ENCODE data around the gene COL20A1. TPM values are rescaled to one million over a fixed set of nuclear protein-coding genes. Genes with fewer than 3 reads are reported as not detected.

Gene COL20A1
- total RNA-seq, 3 donors from 2014 or later: not detected

GRCh38 chr20:63274381-63275228, 18.4 kb upstream of the COL20A1 start:
- peak overlapping the region in 1 of 3 donors; percentile 35 for H3K4me3 ChIP-seq

GRCh38 chr20:63275825-63276224, 17.2 kb upstream of the COL20A1 start:
- peaks cover 0 to 12% of the 10 kb centered on the region in 2 donors for H3K4me1 ChIP-seq
- H3K27ac ChIP-seq: no peak overlapping the region

More at GRCh38 chr20:63274381-63275228, 18.4 kb upstream of the COL20A1 start:
- no peak overlapping the region for H3K27ac ChIP-seq
- intact Hi-C loops (cut with DNase I; ENCODE audit: low total_unique reads): no loop called here
- no peaks in the 10 kb centered on the region for H3K9me3 ChIP-seq
- peaks cover 0 to 12% of the 10 kb centered on the region in 2 donors for H3K4me1 ChIP-seq
- H3K27me3 ChIP-seq: no peaks in the 10 kb centered on the region
- no peaks in the 10 kb centered on the region for H3K36me3 ChIP-seq
- no peak for TF ChIP-seq POLR2A (IDR thresholded peaks at IDR 0.05)
- TF ChIP-seq POLR2AphosphoS5 (IDR thresholded peaks at IDR 0.05): no peak
- TF ChIP-seq CTCF (IDR thresholded peaks at IDR 0.05): no peak
- no peak for DNase-seq (ENCODE audit: low spot score in 2 of 2)

GRCh38 chr20:63276956-63277355, 16.0 kb upstream of the COL20A1 start:
- no peak for TF ChIP-seq CTCF (IDR thresholded peaks at IDR 0.05)
- TF ChIP-seq POLR2AphosphoS5 (IDR thresholded peaks at IDR 0.05): no peak
- no peak for TF ChIP-seq POLR2A (IDR thresholded peaks at IDR 0.05)
- Histone ChIP-seq H3K36me3 (no peaks in the 10 kb centered on the region), H3K27ac (no peak overlapping the region), H3K9me3 (no peaks in the 10 kb centered on the region), H3K4me3 (no peak overlapping the region), H3K4me1 (peaks cover 0 to 12% of the 10 kb centered on the region in 2 donors), H3K27me3 (no peaks in the 10 kb centered on the region)
- DNase-seq (ENCODE audit: low spot score in 2 of 2): no peak
- intact Hi-C loops (cut with DNase I; ENCODE audit: low total_unique reads): no loop called here

More at GRCh38 chr20:63275825-63276224, 17.2 kb upstream of the COL20A1 start:
- TF ChIP-seq CTCF (IDR thresholded peaks at IDR 0.05) (no peak), POLR2A (IDR thresholded peaks at IDR 0.05) (no peak), POLR2AphosphoS5 (IDR thresholded peaks at IDR 0.05) (no peak)
- DNase-seq (ENCODE audit: low spot score in 2 of 2): no peak
- intact Hi-C loops (cut with DNase I; ENCODE audit: low total_unique reads): no loop called here
- no peak overlapping the region for H3K4me3 ChIP-seq
- H3K36me3 ChIP-seq: no peaks in the 10 kb centered on the region
- no peaks in the 10 kb centered on the region for H3K9me3 ChIP-seq
- no peaks in the 10 kb centered on the region for H3K27me3 ChIP-seq

GRCh38 chr20:63277466-63278272, 15.3 kb upstream of the COL20A1 start:
- Histone ChIP-seq H3K36me3 (no peaks in the 10 kb centered on the region), H3K4me3 (no peak overlapping the region), H3K27ac (no peak overlapping the region), H3K9me3 (no peaks in the 10 kb centered on the region), H3K4me1 (peaks cover 0 to 12% of the 10 kb centered on the region in 2 donors), H3K27me3 (no peaks in the 10 kb centered on the region)
- no peak for DNase-seq (ENCODE audit: low spot score in 2 of 2)
- intact Hi-C loops (cut with DNase I; ENCODE audit: low total_unique reads): no loop called here
- TF ChIP-seq POLR2A (IDR thresholded peaks at IDR 0.05): no peak
- no peak for TF ChIP-seq POLR2AphosphoS5 (IDR thresholded peaks at IDR 0.05)
- TF ChIP-seq CTCF (IDR thresholded peaks at IDR 0.05): no peak

- H3K4me1 ChIP-seq: peaks cover 0 to 8% of the 10 kb centered on the region in 2 donors
- H3K27me3 ChIP-seq: no peaks in the 10 kb centered on the region
- H3K9me3 ChIP-seq: no peaks in the 10 kb centered on the region
- TF ChIP-seq POLR2A (IDR thresholded peaks at IDR 0.05) (no peak), POLR2AphosphoS5 (IDR thresholded peaks at IDR 0.05) (no peak), CTCF (IDR thresholded peaks at IDR 0.05) (no peak)
- DNase-seq (ENCODE audit: low spot score in 2 of 2): no peak
- intact Hi-C loops (cut with DNase I; ENCODE audit: low total_unique reads): no loop called here
- H3K36me3 ChIP-seq: no peaks in the 10 kb centered on the region
- H3K4me3 ChIP-seq: no peak overlapping the region
- H3K27ac ChIP-seq: no peak overlapping the region
Measured at GRCh38 chr20:63278661-63279060, 14.3 kb upstream of the COL20A1 start.
